ENCODE results near the gene NPHP4. TPM values are rescaled to one million over a fixed set of nuclear protein-coding genes. Genes with fewer than 3 reads are reported as not detected.
"Not testable (repeated sequence)": the region's sequence is repeated elsewhere in the genome, so short reads cannot be mapped to it uniquely, and the experiment has no call there.

NPHP4 gene
- total RNA-seq, 4 donors from 2014 or later: 11.2 to 24.5 (median 18.2) TPM

GRCh38 chr1:5933050-5933449, 59.2 kb downstream of the NPHP4 start:
- DNase-seq (ENCODE audit: low spot score in 2 of 2): peak in 1 of 2 donors; percentile 53
- no peak for TF ChIP-seq POLR2A (IDR thresholded peaks at IDR 0.05)
- TF ChIP-seq, protein P1, sequence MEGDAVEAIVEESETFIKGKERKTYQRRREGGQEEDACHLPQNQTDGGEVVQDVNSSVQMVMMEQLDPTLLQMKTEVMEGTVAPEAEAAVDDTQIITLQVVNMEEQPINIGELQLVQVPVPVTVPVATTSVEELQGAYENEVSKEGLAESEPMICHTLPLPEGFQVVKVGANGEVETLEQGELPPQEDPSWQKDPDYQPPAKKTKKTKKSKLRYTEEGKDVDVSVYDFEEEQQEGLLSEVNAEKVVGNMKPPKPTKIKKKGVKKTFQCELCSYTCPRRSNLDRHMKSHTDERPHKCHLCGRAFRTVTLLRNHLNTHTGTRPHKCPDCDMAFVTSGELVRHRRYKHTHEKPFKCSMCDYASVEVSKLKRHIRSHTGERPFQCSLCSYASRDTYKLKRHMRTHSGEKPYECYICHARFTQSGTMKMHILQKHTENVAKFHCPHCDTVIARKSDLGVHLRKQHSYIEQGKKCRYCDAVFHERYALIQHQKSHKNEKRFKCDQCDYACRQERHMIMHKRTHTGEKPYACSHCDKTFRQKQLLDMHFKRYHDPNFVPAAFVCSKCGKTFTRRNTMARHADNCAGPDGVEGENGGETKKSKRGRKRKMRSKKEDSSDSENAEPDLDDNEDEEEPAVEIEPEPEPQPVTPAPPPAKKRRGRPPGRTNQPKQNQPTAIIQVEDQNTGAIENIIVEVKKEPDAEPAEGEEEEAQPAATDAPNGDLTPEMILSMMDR (IDR thresholded peaks at IDR 0.05): no peak
- no peak overlapping the region for H3K4me3 ChIP-seq (ENCODE audit: low read depth, poor library complexity, severe bottlenecking)
- intact Hi-C loops (cut with DNase I; ENCODE audit: low total_unique reads): no loop called here
- 96 to 98% methylated on average over 6 of the region's 6 CpGs for WGBS, 2 donors

DNA sequence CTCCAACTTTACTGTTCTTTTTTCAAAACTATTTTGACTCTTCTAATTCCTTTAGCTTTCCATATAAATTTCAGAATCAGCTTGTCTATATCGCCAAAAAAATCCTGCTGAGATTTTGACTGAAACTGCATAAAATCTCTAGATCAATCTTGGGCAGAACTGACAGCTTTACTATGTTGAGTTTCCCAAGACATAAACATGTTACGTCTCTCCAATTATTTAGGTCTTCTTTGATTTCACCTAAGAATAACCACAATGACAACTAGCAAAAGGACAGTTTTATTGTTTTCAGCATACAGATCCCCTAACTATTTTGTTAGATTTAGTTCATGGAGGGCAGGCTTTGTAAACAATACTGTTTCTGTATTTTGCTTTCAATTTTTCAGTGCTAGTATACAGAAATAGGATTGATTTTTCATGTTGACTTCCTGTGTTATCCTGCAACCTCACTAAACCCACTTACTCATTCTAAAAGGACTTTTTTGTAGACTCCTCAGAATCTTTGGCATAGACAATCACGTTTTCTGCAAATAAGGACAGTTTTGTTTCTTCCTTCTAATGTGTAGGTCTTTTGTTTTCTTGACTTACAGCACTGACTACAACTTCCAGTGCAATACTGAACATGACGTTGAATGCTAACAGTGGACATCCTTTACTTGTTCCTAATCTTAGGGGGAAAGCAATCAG, 63.4 kb downstream of the NPHP4 start:
- no peak for TF ChIP-seq POLR2A (IDR thresholded peaks at IDR 0.05)
- TF ChIP-seq, protein P1 (IDR thresholded peaks at IDR 0.05): no peak
- DNase-seq (ENCODE audit: low spot score in 2 of 2): no peak
- H3K4me3 ChIP-seq (ENCODE audit: low read depth, poor library complexity, severe bottlenecking): no peak overlapping the region
- intact Hi-C loops (cut with DNase I; ENCODE audit: low total_unique reads): no loop called here
- WGBS, 2 donors: 74 to 78% methylated on average over 4 of the region's 4 CpGs

DNA sequence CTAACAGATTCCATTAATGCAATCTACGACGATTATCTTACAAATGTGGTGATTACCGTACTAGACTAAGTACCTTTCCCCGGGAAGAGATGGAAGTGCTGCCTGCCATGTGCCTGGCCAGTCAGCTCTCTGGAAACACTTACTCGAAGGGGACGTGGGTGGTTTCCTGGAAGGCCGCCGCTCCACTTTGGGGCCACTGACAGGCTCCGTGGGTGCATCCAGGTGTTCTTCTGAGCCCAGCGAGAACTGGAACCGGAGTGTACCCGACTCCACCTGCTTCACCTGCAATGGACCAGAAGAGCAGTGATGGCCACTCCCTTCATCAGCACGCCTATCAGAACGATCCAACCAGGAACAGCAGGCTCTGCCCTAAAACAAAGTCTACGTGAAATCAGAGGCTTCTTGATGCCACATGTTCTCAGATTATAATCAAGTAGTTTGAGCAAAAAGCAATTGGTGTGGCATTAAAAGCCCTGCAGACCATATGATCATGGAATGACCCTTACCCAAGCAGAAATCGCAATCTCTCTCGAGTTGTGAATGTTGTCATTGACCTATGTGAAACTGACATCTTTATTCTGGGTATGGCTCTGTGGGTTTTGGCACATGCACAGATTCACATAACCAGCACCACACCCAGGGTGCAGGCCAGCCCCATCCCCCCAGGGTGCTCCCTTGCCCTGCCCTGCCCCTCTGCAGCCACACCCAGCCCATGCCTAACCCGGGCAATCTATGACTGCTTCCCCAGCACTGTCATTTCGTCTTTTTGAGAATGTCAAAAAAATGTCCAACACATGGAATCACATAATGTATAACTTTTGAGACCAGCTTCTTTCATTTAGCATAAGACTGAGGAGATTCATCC, 64.5 kb downstream of the NPHP4 start:
- TF ChIP-seq, protein P1 (IDR thresholded peaks at IDR 0.05): no peak
- TF ChIP-seq POLR2A (IDR thresholded peaks at IDR 0.05): no peak
- DNase-seq (ENCODE audit: low spot score in 2 of 2): peak in 1 of 2 donors; percentile 77
- intact Hi-C loops (cut with DNase I; ENCODE audit: low total_unique reads): no loop called here
- no peak overlapping the region for H3K4me3 ChIP-seq (ENCODE audit: low read depth, poor library complexity, severe bottlenecking)
- WGBS, 2 donors: 65 to 70% methylated on average over 19 of the region's 19 CpGs

- intact Hi-C loops (cut with DNase I; ENCODE audit: low total_unique reads): no loop called here
- 77 to 81% methylated on average over 18 of the region's 18 CpGs for WGBS, 2 donors
- TF ChIP-seq, protein P1 (IDR thresholded peaks at IDR 0.05): no peak
- no peak for TF ChIP-seq POLR2A (IDR thresholded peaks at IDR 0.05)
- H3K4me3 ChIP-seq (ENCODE audit: low read depth, poor library complexity, severe bottlenecking): no peak overlapping the region
- peak in 1 of 2 donors; percentile 73 for DNase-seq (ENCODE audit: low spot score in 2 of 2)
Measured at GRCh38 chr1:5926686-5927435, 65.4 kb downstream of the NPHP4 start.

DNA sequence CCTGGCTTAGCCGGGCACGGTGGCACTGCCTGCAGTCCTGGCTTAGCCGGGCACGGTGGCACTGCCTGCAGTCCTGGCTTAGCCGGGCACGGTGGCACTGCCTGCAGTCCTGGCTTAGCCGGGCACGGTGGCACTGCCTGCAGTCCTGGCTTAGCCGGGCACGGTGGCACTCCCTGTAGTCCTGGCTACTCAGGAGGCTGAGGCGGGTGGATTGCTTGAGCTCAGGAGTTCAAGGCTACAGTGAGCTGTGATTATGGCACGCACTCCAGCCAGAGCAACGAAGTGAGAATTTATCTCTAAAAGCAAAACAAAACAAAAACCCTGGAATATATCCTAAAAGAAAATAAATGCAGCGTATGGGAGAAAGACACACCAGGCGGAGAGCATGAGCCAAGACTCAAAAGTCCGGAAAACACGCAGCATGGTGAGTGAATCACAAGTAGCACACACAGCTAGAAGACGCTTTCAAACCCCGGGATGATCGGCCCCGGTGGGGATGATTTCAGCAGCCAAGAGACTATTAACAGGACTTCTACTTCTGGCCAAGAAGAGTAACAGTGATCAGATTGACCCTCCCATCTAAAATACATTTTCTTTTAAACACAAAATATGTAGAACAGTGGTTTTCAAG, 69.4 kb downstream of the NPHP4 start:
- 84 to 88% methylated on average over 21 of the region's 21 CpGs for WGBS, 2 donors
- H3K4me3 ChIP-seq (ENCODE audit: low read depth, poor library complexity, severe bottlenecking); intact Hi-C loops (cut with DNase I; ENCODE audit: low total_unique reads); DNase-seq (ENCODE audit: low spot score in 2 of 2): not testable (repeated sequence)

Measured in lower leg skin (tissue), 4 donors.